Right kidney (tissue), 1 donor: Measurements from ENCODE around the gene IWS1.
"Not testable (repeated sequence)": the region's sequence is repeated elsewhere in the genome, so short reads cannot be mapped to it uniquely, and the experiment has no call there.

ENCODE experiments used
- DNase-seq: peaks from one replicate; pipeline ENCODE4 v3.0.0-alpha.2; 2016

The IWS1 gene

GRCh38 chr2:127454595-127455565 is 71.4 kb downstream of the IWS1 start:
- no peak for DNase-seq

- no peak for DNase-seq
These were observed 72.7 kb downstream of the IWS1 start for GRCh38 chr2:127453392-127454171.

DNA sequence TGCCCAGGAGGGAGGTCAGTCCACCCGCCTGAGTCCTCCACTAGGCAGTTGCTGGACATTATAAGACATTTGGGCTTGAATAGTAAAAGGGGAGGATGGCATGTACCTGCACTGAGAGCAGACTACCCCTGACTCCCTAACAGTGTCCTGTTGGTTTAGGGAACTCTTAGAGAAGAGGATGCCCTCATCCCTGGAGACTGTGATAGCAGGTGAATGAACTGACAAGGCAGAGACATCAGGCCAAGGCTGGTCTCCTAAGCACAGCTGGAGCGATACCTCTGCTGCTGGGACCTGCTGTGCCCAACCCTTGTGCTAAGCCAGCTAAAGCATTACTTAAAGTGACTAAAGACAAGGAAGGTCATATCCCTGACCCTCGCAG is 73.3 kb downstream of the IWS1 start:
- DNase-seq = no peak

DNA sequence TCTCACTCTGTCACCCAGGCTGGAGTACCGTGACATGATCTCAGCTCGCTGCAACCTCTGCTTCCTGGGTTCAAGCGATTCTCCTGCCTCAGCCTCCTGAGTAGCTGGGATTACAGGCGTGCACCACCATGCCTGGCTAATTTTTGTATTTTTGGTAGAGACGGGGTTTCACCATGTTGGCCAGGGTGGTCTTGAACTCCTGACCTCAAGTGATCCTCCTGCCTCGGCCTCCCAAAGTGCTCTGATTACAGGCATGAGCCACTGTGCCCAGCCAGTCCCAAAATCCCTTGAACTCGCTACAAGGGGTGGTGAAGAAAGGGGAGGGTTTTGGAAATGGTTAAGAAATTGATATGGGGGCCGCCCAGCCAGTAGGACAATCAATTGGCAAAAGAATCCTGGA is 73.9 kb downstream of the IWS1 start:
- DNase-seq = not testable (repeated sequence)

GRCh38 chr2:127451981-127452380 is 74.3 kb downstream of the IWS1 start:
- no peak for DNase-seq

DNA sequence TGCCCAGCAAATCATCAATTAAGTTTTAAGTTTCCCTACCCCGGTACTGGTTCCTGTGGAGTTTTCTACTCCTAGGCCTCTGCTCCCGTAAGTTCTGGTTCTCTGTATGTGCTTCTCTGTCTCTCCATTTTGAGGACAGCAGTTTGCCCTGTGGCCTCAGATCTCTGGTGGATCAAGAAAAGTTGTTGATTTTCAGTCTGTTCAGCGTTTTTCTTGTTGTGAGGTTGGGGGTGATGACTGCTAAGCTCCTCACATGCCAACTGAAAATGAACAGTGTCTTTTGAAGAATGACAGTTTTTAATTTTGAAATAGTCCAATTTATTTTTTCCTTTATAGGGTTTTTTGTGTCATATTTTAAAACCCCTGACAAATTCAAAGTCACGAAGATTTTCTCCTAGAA is 76.4 kb downstream of the IWS1 start:
- DNase-seq = no peak

DNA sequence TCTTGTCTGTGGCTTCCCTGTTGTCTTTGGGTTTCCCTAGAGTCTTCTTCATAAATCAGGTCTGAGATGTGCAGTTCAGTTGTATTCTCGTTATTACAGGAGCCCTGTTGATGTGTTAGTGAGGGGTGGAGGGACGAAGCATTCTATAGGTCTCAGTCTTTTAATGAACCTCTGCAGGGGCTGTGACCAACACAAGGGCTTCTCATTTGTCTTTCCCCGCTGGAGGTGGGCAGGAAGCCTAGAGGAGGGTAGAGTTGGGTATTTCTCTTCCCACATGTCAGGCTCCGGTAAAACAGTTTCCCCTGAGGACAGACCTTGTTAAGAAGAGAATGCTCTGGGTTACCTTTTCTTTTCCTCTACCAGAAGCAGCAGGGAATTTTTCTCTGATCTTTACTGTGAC is 76.9 kb downstream of the IWS1 start:
- DNase-seq = no peak

GRCh38 chr2:127448526-127448925 is 77.8 kb downstream of the IWS1 start:
- DNase-seq = no peak

DNA sequence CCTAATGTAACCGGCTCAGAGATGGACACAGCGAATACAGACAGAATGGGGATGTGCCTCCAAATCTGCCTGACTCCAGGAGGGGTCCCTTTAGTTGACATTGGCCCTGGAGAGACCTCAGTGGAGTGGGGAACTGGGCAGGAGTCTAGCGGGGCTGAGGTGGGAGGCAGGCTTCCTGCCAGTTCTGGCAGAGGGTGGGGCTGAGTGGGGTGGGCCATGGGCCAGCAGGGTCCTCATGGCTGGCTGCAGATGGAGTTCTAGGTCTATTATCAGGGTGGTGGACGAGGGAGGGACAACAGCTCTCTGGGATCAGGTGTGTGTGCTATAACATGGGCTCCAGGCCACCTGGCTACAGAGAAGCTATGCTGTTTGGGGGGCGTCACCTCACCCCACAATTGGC is 86.9 kb downstream of the IWS1 start:
- no peak for DNase-seq

DNA sequence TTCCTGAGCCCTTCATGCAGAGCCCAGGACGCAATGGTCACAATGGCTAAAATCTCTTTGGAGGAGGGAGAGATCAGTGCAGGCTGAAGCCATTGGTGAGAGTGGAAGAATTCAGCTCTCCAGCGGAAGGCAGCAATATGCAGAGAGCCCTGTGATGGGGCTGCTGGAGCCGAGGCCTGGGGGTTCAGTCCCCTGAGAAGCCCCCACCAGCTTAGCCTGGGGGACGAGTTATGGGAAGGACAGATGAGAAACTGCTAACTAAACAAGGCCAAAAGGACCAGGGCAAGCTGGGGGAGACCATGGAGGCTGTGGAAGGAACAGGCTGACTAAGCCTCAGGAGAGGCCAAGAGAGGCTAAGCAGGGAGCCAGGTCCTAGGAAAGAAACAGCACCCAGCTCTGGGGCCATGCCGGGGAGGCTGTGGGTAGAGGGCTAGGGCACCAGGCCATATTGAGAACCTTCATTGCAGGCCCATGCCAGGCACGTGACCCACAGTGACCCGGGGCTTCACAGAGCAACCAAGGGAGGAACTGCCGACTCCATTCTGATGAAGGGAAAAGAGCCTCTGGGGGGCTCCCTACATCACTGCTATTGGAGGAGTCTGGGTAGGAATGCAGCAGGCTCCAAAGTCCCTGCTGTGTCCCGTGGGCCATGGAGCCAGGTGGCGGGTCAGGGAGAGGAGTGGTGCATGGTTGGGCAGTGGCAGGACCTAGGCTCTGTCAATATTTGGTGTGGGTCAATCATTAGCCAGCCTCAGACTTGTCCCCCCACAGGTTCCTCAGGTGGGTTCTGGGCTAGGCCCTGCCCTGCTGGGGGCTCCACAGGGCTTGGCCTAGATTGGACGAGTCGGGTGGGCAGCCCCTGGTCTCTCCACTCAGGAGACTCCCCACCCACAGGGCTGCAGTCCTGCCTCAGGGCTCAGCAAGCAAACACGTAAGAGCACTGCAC is 88.2 kb downstream of the IWS1 start:
- no peak for DNase-seq

DNA sequence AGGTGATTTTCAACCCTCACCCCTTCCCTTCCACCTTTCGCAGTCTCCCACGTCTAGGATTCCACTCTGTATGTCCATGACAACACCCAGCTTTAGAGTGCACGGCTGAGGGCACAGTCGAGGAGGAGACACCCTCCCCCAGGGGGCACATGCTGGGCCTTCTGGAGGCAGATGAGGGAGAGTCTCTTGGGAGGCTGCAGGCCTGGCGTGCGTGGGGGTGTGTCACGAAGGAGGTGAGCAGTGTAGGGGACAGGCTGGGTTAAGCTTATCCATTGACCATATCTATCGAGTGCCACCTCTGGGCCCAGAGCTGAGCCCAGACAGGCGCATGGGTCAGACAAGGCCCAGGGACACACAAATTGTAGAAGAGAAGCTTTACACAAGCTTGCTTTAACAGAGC is 89.2 kb downstream of the IWS1 start:
- DNase-seq = no peak

GRCh38 chr2:127434515-127434914 is 91.8 kb downstream of the IWS1 start:
- DNase-seq = no peak

- no peak for DNase-seq
These were observed 94.8 kb downstream of the IWS1 start for GRCh38 chr2:127431408-127432023.
